GM23338 (cell line): ENCODE results near the gene TTYH1. TPM values are rescaled to one million over a fixed set of nuclear protein-coding genes. Genes with fewer than 3 reads are reported as not detected.

Experiments
- ATAC-seq: fragments of 200-7000 bp; cut with Tn5 transposase; 3 replicates; pipeline ENCODE4 v1.9.1; 2020
- DNase-seq: peaks from one replicate; pipeline ENCODE4 v3.0.0-alpha.2; 2015; ENCODE audit warnings: low spot score
- H2AFZ ChIP-seq: fragments of 200-600 bp; sonication (generic); 2 replicates; pipeline ENCODE4 v1.8.0; 2016; ENCODE audit warnings: antibody characterized with exemption, mild to moderate bottlenecking, moderate library complexity
- H3F3A ChIP-seq: fragments of 200-600 bp; sonication (generic); replicated peaks from 2 replicates; pipeline ENCODE4 v1.8.0; 2017; ENCODE audit warnings: antibody characterized with exemption, mixed run types, low read depth
- H3K27ac ChIP-seq: fragments of 200-600 bp; sonication (generic); 2 replicates; pipeline ENCODE4 v1.6.1; 2016; ENCODE audit warnings: low read depth
- H3K27me3 ChIP-seq: fragments of 200-600 bp; sonication (generic); 2 replicates; pipeline ENCODE4 v1.8.0; 2016; ENCODE audit warnings: mild to moderate bottlenecking, mixed run types, moderate library complexity; ENCODE audit not compliant: insufficient read depth
- H3K36me3 ChIP-seq: fragments of 200-600 bp; sonication (generic); 2 replicates; pipeline ENCODE4 v1.8.0; 2016; ENCODE audit warnings: mild to moderate bottlenecking; ENCODE audit not compliant: insufficient read depth
- H3K4me1 ChIP-seq: fragments of 200-600 bp; sonication (generic); 2 replicates; pipeline ENCODE4 v1.8.0; 2016; ENCODE audit warnings: mild to moderate bottlenecking, moderate library complexity; ENCODE audit not compliant: insufficient read depth
- H3K4me2 ChIP-seq: fragments of 200-600 bp; sonication (generic); 2 replicates; pipeline ENCODE4 v1.7.1; 2017; ENCODE audit warnings: mixed run types
- H3K4me3 ChIP-seq: fragments of 200-600 bp; sonication (generic); 2 replicates; pipeline ENCODE4 v1.6.1; 2016; ENCODE audit warnings: mixed run types
- H3K79me2 ChIP-seq: fragments of 200-600 bp; sonication (generic); replicated peaks from 2 replicates; pipeline ENCODE4 v1.8.0; 2017; ENCODE audit warnings: mild to moderate bottlenecking; ENCODE audit not compliant: insufficient read depth
- H3K9me2 ChIP-seq: fragments of 200-600 bp; sonication (generic); 2 replicates; pipeline ENCODE4 v1.8.0; 2017; ENCODE audit not compliant: insufficient read depth
- H4K20me1 ChIP-seq: fragments of 200-600 bp; sonication (generic); replicated peaks from 2 replicates; pipeline ENCODE4 v1.8.0; 2017; ENCODE audit warnings: mild to moderate bottlenecking; ENCODE audit not compliant: insufficient read depth
- H3K27ac Mint-ChIP-seq: 2 replicates; pipeline ENCODE4 v1.8.0; 2020; ENCODE audit warnings: inconsistent platforms, mild to moderate bottlenecking, moderate library complexity, mixed read lengths
- H3K27me3 Mint-ChIP-seq: 3 replicates; pipeline ENCODE4 v1.8.0; 2022; ENCODE audit warnings: low read depth, mild to moderate bottlenecking, moderate library complexity, mixed read lengths, inconsistent platforms; ENCODE audit not compliant: insufficient read depth, poor library complexity
- H3K36me3 Mint-ChIP-seq: 3 replicates; pipeline ENCODE4 v1.8.0; 2021; ENCODE audit warnings: low read depth, mild to moderate bottlenecking, inconsistent platforms, moderate library complexity, mixed read lengths
- H3K4me1 Mint-ChIP-seq: 3 replicates; pipeline ENCODE4 v1.8.0; 2020; ENCODE audit warnings: mild to moderate bottlenecking, inconsistent platforms, mixed read lengths
- H3K4me3 Mint-ChIP-seq: 3 replicates; pipeline ENCODE4 v1.8.0; 2021; ENCODE audit warnings: moderate library complexity, mild to moderate bottlenecking, inconsistent platforms, mixed read lengths
- H3K9me3 Mint-ChIP-seq: 3 replicates; pipeline ENCODE4 v1.8.0; 2020; ENCODE audit warnings: moderate library complexity, mild to moderate bottlenecking, inconsistent platforms, mixed read lengths
- CREB1 ChIP-seq: fragments of 250-450 bp; sonication (Bioruptor Pico); IDR thresholded peaks from 2 replicates; pipeline ENCODE4 v1.5.0; 2020; ENCODE audit warnings: low read depth, mild to moderate bottlenecking, moderate library complexity
- CTCF ChIP-seq, 2 experiments: fragments of 200-600 bp in 1 of 2; sonication (generic) in 1 of 2; conservative IDR thresholded peaks; 2 replicates each; pipeline versions ENCODE4 v1.5.1 to v1.6.1; 2016 to 2017; ENCODE audit warnings: antibody characterized with exemption in 2 of 2, low read depth in 2 of 2, mild to moderate bottlenecking in 2 of 2, moderate library complexity in 1 of 2
- ETS1 ChIP-seq: IDR thresholded peaks from 2 replicates; pipeline ENCODE4 v1.6.1; 2016; ENCODE audit warnings: antibody characterized with exemption
- EZH2 ChIP-seq: fragments of 200-600 bp; sonication (generic); IDR thresholded peaks from one replicate; pipeline ENCODE4 v1.8.0; 2017; ENCODE audit warnings: antibody characterized with exemption, mild to moderate bottlenecking, low read depth; ENCODE audit not compliant: unreplicated experiment
- EZH2phosphoT487 ChIP-seq: fragments of 200-600 bp; sonication (generic); IDR thresholded peaks from one replicate; pipeline ENCODE4 v1.8.1; 2018; ENCODE audit warnings: antibody characterized with exemption; ENCODE audit not compliant: unreplicated experiment
- JUNB ChIP-seq: IDR thresholded peaks from one replicate; pipeline ENCODE4 v1.6.1; 2016; ENCODE audit warnings: antibody characterized with exemption; ENCODE audit not compliant: unreplicated experiment
- NANOG ChIP-seq: IDR thresholded peaks from 2 replicates; pipeline ENCODE4 v1.6.1; 2016; ENCODE audit warnings: antibody characterized with exemption, borderline replicate concordance
- POLR2AphosphoS5 ChIP-seq: IDR thresholded peaks from 2 replicates; pipeline ENCODE4 v1.6.1; 2016; ENCODE audit warnings: antibody characterized with exemption, low read depth
- REST ChIP-seq: IDR thresholded peaks from one replicate; pipeline ENCODE4 v1.6.1; 2018; ENCODE audit warnings: antibody characterized with exemption; ENCODE audit not compliant: unreplicated experiment
- STAT1 ChIP-seq: IDR thresholded peaks from one replicate; pipeline ENCODE4 v1.6.1; 2016; ENCODE audit warnings: antibody characterized with exemption; ENCODE audit not compliant: unreplicated experiment
- ZNF114 ChIP-seq: fragments of 250-450 bp; sonication (Bioruptor Pico); IDR thresholded peaks from 2 replicates; pipeline ENCODE4 v1.5.0; 2020; ENCODE audit warnings: mild to moderate bottlenecking, moderate library complexity
- ZNF331 ChIP-seq: fragments of 250-450 bp; sonication (Bioruptor Pico); IDR thresholded peaks from 2 replicates; pipeline ENCODE4 v1.5.0; 2020; ENCODE audit warnings: low read depth, mild to moderate bottlenecking, moderate library complexity
- polyA plus RNA-seq: library from polyadenylated mRNA; unstranded; fragments of >200 nt; fragmentation: Nextera tagmentation; extraction: Ambion mirVana; gene quantifications from 2 replicates; pipeline ENCODE4 v1.2.1, GENCODE V29; 2016
- total RNA-seq: library from RNA; depleted of rRNA; stranded (reverse); fragments of >200 nt; shearing (Covaris generic); gene quantifications from 2 replicates; pipeline ENCODE4 v1.2.3, GENCODE V29; 2014

The TTYH1 gene
- total and polyA plus RNA-seq, 2 experiments from 2014 or later = 18.2 to 40.8 TPM

GRCh38 chr19:54458648-54459281 lies 43.5 kb downstream of the TTYH1 start (continued):
- no peak for TF ChIP-seq POLR2AphosphoS5
- no peak for TF ChIP-seq JUNB
- no peak for TF ChIP-seq CREB1
- no peak for TF ChIP-seq ZNF114 (CRISPR knock-in tag)
- no peak for TF ChIP-seq CTCF (conservative IDR thresholded peaks at IDR 0.05; ENCODE audit: low read depth in 2 of 2)
- TF ChIP-seq NANOG = no peak

- Histone ChIP-seq H3K4me3 (no peak overlapping the region), H3K4me2 (no peak overlapping the region), H3K79me2 (no peaks in the 10 kb centered on the region), H3K36me3 (peaks cover 17% of the 10 kb centered on the region), H2AFZ (no peak overlapping the region), H3F3A (peaks cover 6% of the 10 kb centered on the region; the same call in 1 of the 2 replicates), H3K4me1 (peaks cover 3% of the 10 kb centered on the region; the same call in 1 of the 2 replicates), H3K27ac (no peak overlapping the region), H4K20me1 (peaks cover 6% of the 10 kb centered on the region; the same call in 1 of the 2 replicates), H3K27me3 (no peaks in the 10 kb centered on the region), H3K9me2 (no peaks in the 10 kb centered on the region)
- Mint-ChIP-seq H3K4me3 (peak overlapping the region; percentile 19; the same call in 1 of the 3 replicates), H3K4me1 (peaks cover 15% of the 10 kb centered on the region; the same call in 2 of the 3 replicates), H3K27ac (peak overlapping the region; percentile 71; the same call in 1 of the 2 replicates), H3K9me3 (peaks cover 5% of the 10 kb centered on the region; the same call in 1 of the 3 replicates), H3K36me3 (peaks cover 62% of the 10 kb centered on the region), H3K27me3 (peaks cover 22% of the 10 kb centered on the region)
- ATAC-seq (no peak), DNase-seq (no peak)
- TF ChIP-seq ETS1 = no peak
- TF ChIP-seq REST = no peak
- no peak for TF ChIP-seq NANOG
- no peak for TF ChIP-seq CREB1
- no peak for TF ChIP-seq EZH2
- no peak for TF ChIP-seq ZNF114 (CRISPR knock-in tag)
- TF ChIP-seq JUNB = no peak
- TF ChIP-seq POLR2AphosphoS5 = no peak
- TF ChIP-seq CTCF (conservative IDR thresholded peaks at IDR 0.05; ENCODE audit: low read depth in 2 of 2) = no peak
- TF ChIP-seq ZNF331 (CRISPR knock-in tag) = no peak
- TF ChIP-seq EZH2phosphoT487 = no peak
- no peak for TF ChIP-seq STAT1
Measured at GRCh38 chr19:54459282-54460229, 44.3 kb downstream of the TTYH1 start.
